GM23338 (cell line): ENCODE results near the gene CLDN19. TPM values are rescaled to one million over a fixed set of nuclear protein-coding genes. Genes with fewer than 3 reads are reported as not detected.

Experiments used
- ATAC-seq: fragments of 200-7000 bp; cut with Tn5 transposase; 3 replicates; pipeline ENCODE4 v1.9.1; 2020
- DNase-seq: peaks from one replicate; pipeline ENCODE4 v3.0.0-alpha.2; 2015; ENCODE audit warnings: low spot score
- H2AFZ ChIP-seq: fragments of 200-600 bp; sonication (generic); 2 replicates; pipeline ENCODE4 v1.8.0; 2016; ENCODE audit warnings: antibody characterized with exemption, mild to moderate bottlenecking, moderate library complexity
- H3F3A ChIP-seq: fragments of 200-600 bp; sonication (generic); replicated peaks from 2 replicates; pipeline ENCODE4 v1.8.0; 2017; ENCODE audit warnings: antibody characterized with exemption, mixed run types, low read depth
- H3K27ac ChIP-seq: fragments of 200-600 bp; sonication (generic); 2 replicates; pipeline ENCODE4 v1.6.1; 2016; ENCODE audit warnings: low read depth
- H3K27me3 ChIP-seq: fragments of 200-600 bp; sonication (generic); 2 replicates; pipeline ENCODE4 v1.8.0; 2016; ENCODE audit warnings: mild to moderate bottlenecking, mixed run types, moderate library complexity; ENCODE audit not compliant: insufficient read depth
- H3K36me3 ChIP-seq: fragments of 200-600 bp; sonication (generic); 2 replicates; pipeline ENCODE4 v1.8.0; 2016; ENCODE audit warnings: mild to moderate bottlenecking; ENCODE audit not compliant: insufficient read depth
- H3K4me1 ChIP-seq: fragments of 200-600 bp; sonication (generic); 2 replicates; pipeline ENCODE4 v1.8.0; 2016; ENCODE audit warnings: mild to moderate bottlenecking, moderate library complexity; ENCODE audit not compliant: insufficient read depth
- H3K4me2 ChIP-seq: fragments of 200-600 bp; sonication (generic); 2 replicates; pipeline ENCODE4 v1.7.1; 2017; ENCODE audit warnings: mixed run types
- H3K4me3 ChIP-seq: fragments of 200-600 bp; sonication (generic); 2 replicates; pipeline ENCODE4 v1.6.1; 2016; ENCODE audit warnings: mixed run types
- H3K79me2 ChIP-seq: fragments of 200-600 bp; sonication (generic); replicated peaks from 2 replicates; pipeline ENCODE4 v1.8.0; 2017; ENCODE audit warnings: mild to moderate bottlenecking; ENCODE audit not compliant: insufficient read depth
- H3K9me2 ChIP-seq: fragments of 200-600 bp; sonication (generic); 2 replicates; pipeline ENCODE4 v1.8.0; 2017; ENCODE audit not compliant: insufficient read depth
- H4K20me1 ChIP-seq: fragments of 200-600 bp; sonication (generic); replicated peaks from 2 replicates; pipeline ENCODE4 v1.8.0; 2017; ENCODE audit warnings: mild to moderate bottlenecking; ENCODE audit not compliant: insufficient read depth
- H3K27ac Mint-ChIP-seq: 2 replicates; pipeline ENCODE4 v1.8.0; 2020; ENCODE audit warnings: inconsistent platforms, mild to moderate bottlenecking, moderate library complexity, mixed read lengths
- H3K27me3 Mint-ChIP-seq: 3 replicates; pipeline ENCODE4 v1.8.0; 2022; ENCODE audit warnings: low read depth, mild to moderate bottlenecking, moderate library complexity, mixed read lengths, inconsistent platforms; ENCODE audit not compliant: insufficient read depth, poor library complexity
- H3K36me3 Mint-ChIP-seq: 3 replicates; pipeline ENCODE4 v1.8.0; 2021; ENCODE audit warnings: low read depth, mild to moderate bottlenecking, inconsistent platforms, moderate library complexity, mixed read lengths
- H3K4me1 Mint-ChIP-seq: 3 replicates; pipeline ENCODE4 v1.8.0; 2020; ENCODE audit warnings: mild to moderate bottlenecking, inconsistent platforms, mixed read lengths
- H3K4me3 Mint-ChIP-seq: 3 replicates; pipeline ENCODE4 v1.8.0; 2021; ENCODE audit warnings: moderate library complexity, mild to moderate bottlenecking, inconsistent platforms, mixed read lengths
- H3K9me3 Mint-ChIP-seq: 3 replicates; pipeline ENCODE4 v1.8.0; 2020; ENCODE audit warnings: moderate library complexity, mild to moderate bottlenecking, inconsistent platforms, mixed read lengths
- EZH2 ChIP-seq: fragments of 200-600 bp; sonication (generic); IDR thresholded peaks from one replicate; pipeline ENCODE4 v1.8.0; 2017; ENCODE audit warnings: antibody characterized with exemption, mild to moderate bottlenecking, low read depth; ENCODE audit not compliant: unreplicated experiment
- EZH2phosphoT487 ChIP-seq: fragments of 200-600 bp; sonication (generic); IDR thresholded peaks from one replicate; pipeline ENCODE4 v1.8.1; 2018; ENCODE audit warnings: antibody characterized with exemption; ENCODE audit not compliant: unreplicated experiment
- NANOG ChIP-seq: IDR thresholded peaks from 2 replicates; pipeline ENCODE4 v1.6.1; 2016; ENCODE audit warnings: antibody characterized with exemption, borderline replicate concordance
- POLR2AphosphoS5 ChIP-seq: IDR thresholded peaks from 2 replicates; pipeline ENCODE4 v1.6.1; 2016; ENCODE audit warnings: antibody characterized with exemption, low read depth
- ZNF114 ChIP-seq: fragments of 250-450 bp; sonication (Bioruptor Pico); IDR thresholded peaks from 2 replicates; pipeline ENCODE4 v1.5.0; 2020; ENCODE audit warnings: mild to moderate bottlenecking, moderate library complexity
- ZNF331 ChIP-seq: fragments of 250-450 bp; sonication (Bioruptor Pico); IDR thresholded peaks from 2 replicates; pipeline ENCODE4 v1.5.0; 2020; ENCODE audit warnings: low read depth, mild to moderate bottlenecking, moderate library complexity
- ZNF462 ChIP-seq: fragments of 250-450 bp; sonication (Bioruptor Pico); IDR thresholded peaks from 2 replicates; pipeline ENCODE4 v1.5.0; 2020; ENCODE audit warnings: mild to moderate bottlenecking, moderate library complexity
- polyA plus RNA-seq: library from polyadenylated mRNA; unstranded; fragments of >200 nt; fragmentation: Nextera tagmentation; extraction: Ambion mirVana; gene quantifications from 2 replicates; pipeline ENCODE4 v1.2.1, GENCODE V29; 2016
- total RNA-seq: library from RNA; depleted of rRNA; stranded (reverse); fragments of >200 nt; shearing (Covaris generic); gene quantifications from 2 replicates; pipeline ENCODE4 v1.2.3, GENCODE V29; 2014

The CLDN19 gene
- total and polyA plus RNA-seq, 2 experiments from 2014 or later = 2.6 to 12.8 TPM

- TF ChIP-seq ZNF462 (CRISPR knock-in tag) (no peak), ZNF114 (CRISPR knock-in tag) (no peak), EZH2phosphoT487 (no peak), ZNF331 (CRISPR knock-in tag) (no peak), EZH2 (no peak), NANOG (no peak), POLR2AphosphoS5 (no peak)
These were observed 10.0 kb upstream of the CLDN19 start (continued) for GRCh38 chr1:42750041-42750440.

GRCh38 chr1:42748461-42749410 lies 8.7 kb upstream of the CLDN19 start:
- Histone ChIP-seq H2AFZ (no peak overlapping the region), H3K27ac (no peak overlapping the region), H3K4me1 (no peaks in the 10 kb centered on the region), H3F3A (0 out of 2 replicates have a peak, but pooled peaks cover 3% of the 10 kb centered on the region), H3K4me2 (no peak overlapping the region), H4K20me1 (no peaks in the 10 kb centered on the region), H3K4me3 (no peak overlapping the region), H3K79me2 (no peaks in the 10 kb centered on the region), H3K9me2 (no peaks in the 10 kb centered on the region), H3K27me3 (no peaks in the 10 kb centered on the region), H3K36me3 (peaks cover 27% of the 10 kb centered on the region)
- Mint-ChIP-seq H3K36me3 (peaks cover 57% of the 10 kb centered on the region), H3K4me1 (peaks cover under 1% of the 10 kb centered on the region; the same call in 2 of the 3 replicates), H3K27ac (no peak overlapping the region), H3K4me3 (no peak overlapping the region), H3K9me3 (peaks cover 15% of the 10 kb centered on the region), H3K27me3 (peaks cover 17% of the 10 kb centered on the region)
- no peak for TF ChIP-seq ZNF331 (CRISPR knock-in tag)
- DNase-seq (no peak), ATAC-seq (no peak)
